DOHH2 (cell line): ENCODE measurements around the gene CDNF.

ENCODE experiments used
- H3F3A ChIP-seq: fragments of 200-600 bp; sonication (generic), shearing (Covaris generic); 2 replicates; pipeline ENCODE4 v1.6.0; 2016; ENCODE audit warnings: antibody characterized with exemption, mild to moderate bottlenecking; ENCODE audit not compliant: control insufficient read depth, insufficient read depth
- H3K27ac ChIP-seq: fragments of 200-600 bp; sonication (generic); 2 replicates; pipeline ENCODE4 v1.5.1; 2014; ENCODE audit warnings: low read depth, mild to moderate bottlenecking, low read length, moderate library complexity
- H3K27me3 ChIP-seq: fragments of 200-600 bp; sonication (generic); 2 replicates; pipeline ENCODE4 v1.6.1; 2014; ENCODE audit warnings: mild to moderate bottlenecking, low read length, mixed read lengths; ENCODE audit not compliant: control insufficient read depth
- H3K36me3 ChIP-seq: fragments of 200-600 bp; sonication (generic); 2 replicates; pipeline ENCODE4 v1.6.1; 2014; ENCODE audit warnings: mild to moderate bottlenecking, low read length, moderate library complexity, mixed read lengths; ENCODE audit not compliant: control insufficient read depth
- H3K4me1 ChIP-seq: fragments of 200-600 bp; sonication (generic); 2 replicates; pipeline ENCODE4 v1.6.1; 2014; ENCODE audit warnings: mild to moderate bottlenecking, low read length, mixed read lengths; ENCODE audit not compliant: control insufficient read depth
- H3K4me2 ChIP-seq: fragments of 200-600 bp; sonication (generic); 2 replicates; pipeline ENCODE4 v1.6.0; 2014; ENCODE audit warnings: mild to moderate bottlenecking, low read length, moderate library complexity
- H3K4me3 ChIP-seq: fragments of 200-600 bp; sonication (generic); 2 replicates; pipeline ENCODE4 v1.5.1; 2014; ENCODE audit warnings: mild to moderate bottlenecking, low read length, mixed read lengths
- H3K79me2 ChIP-seq: fragments of 200-600 bp; sonication (generic); 2 replicates; pipeline ENCODE4 v1.6.1; 2014; ENCODE audit warnings: mild to moderate bottlenecking, low read length, mixed read lengths; ENCODE audit not compliant: control insufficient read depth
- H3K9me2 ChIP-seq: fragments of 200-600 bp; sonication (generic); replicated peaks from 2 replicates; pipeline ENCODE4 v1.6.1; 2014; ENCODE audit warnings: mild to moderate bottlenecking, low read length, mixed read lengths; ENCODE audit not compliant: control insufficient read depth
- H3K9me3 ChIP-seq: fragments of 200-600 bp; sonication (generic); 2 replicates; pipeline ENCODE4 v1.6.1; 2014; ENCODE audit warnings: antibody characterized with exemption, low read length, mixed read lengths; ENCODE audit not compliant: control insufficient read depth, insufficient read depth
- H4K20me1 ChIP-seq: fragments of 200-600 bp; sonication (generic); 2 replicates; pipeline ENCODE4 v1.6.0; 2014; ENCODE audit warnings: low read depth, mild to moderate bottlenecking, antibody characterized with exemption, low read length, moderate library complexity; ENCODE audit not compliant: control insufficient read depth, insufficient read depth
- EZH2phosphoT487 ChIP-seq: fragments of 200-600 bp; sonication (generic); IDR thresholded peaks from 2 replicates; pipeline ENCODE4 v1.6.1; 2017; ENCODE audit warnings: borderline replicate concordance, mild to moderate bottlenecking, antibody characterized with exemption, low read length, moderate library complexity, mixed read lengths
- TF ChIP-seq, protein P1 (sequence below): fragments of 200-600 bp; sonication (generic); IDR thresholded peaks from one replicate; pipeline ENCODE4 v1.5.1; 2014; ENCODE audit warnings: antibody characterized with exemption, mild to moderate bottlenecking, low read depth, low read length; ENCODE audit not compliant: poor library complexity, severe bottlenecking

The CDNF gene

DNA sequence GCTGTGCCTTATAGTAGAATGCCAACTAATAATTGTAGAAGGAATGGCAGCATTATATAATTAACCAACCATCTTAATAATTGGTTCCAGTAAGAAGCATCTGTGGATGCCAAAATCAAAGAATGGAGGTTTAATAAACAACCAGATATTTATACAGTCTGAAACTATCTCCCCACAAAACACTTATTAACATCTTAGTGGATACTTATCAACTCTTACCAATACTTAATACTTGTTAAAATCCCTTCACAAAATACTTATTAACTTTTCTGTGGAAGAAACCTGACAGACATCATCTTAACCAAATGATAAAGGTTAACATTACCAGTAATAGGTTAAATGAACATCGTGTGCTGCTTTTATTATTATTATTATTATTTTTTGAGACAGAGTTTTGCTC is 34.0 kb downstream of the CDNF start:
- no peaks in the 10 kb centered on the region for H4K20me1 ChIP-seq
- H3K4me1 ChIP-seq = peaks cover 52% of the 10 kb centered on the region
- no peaks in the 10 kb centered on the region for H3K27me3 ChIP-seq
- H3K79me2 ChIP-seq = no peaks in the 10 kb centered on the region
- no peaks in the 10 kb centered on the region for H3K36me3 ChIP-seq
- no peak overlapping the region for H3K4me3 ChIP-seq
- H3K4me2 ChIP-seq = no peak overlapping the region
- H3F3A ChIP-seq = peaks cover 17% of the 10 kb centered on the region
- no peak for TF ChIP-seq EZH2phosphoT487
- TF ChIP-seq, protein P1, sequence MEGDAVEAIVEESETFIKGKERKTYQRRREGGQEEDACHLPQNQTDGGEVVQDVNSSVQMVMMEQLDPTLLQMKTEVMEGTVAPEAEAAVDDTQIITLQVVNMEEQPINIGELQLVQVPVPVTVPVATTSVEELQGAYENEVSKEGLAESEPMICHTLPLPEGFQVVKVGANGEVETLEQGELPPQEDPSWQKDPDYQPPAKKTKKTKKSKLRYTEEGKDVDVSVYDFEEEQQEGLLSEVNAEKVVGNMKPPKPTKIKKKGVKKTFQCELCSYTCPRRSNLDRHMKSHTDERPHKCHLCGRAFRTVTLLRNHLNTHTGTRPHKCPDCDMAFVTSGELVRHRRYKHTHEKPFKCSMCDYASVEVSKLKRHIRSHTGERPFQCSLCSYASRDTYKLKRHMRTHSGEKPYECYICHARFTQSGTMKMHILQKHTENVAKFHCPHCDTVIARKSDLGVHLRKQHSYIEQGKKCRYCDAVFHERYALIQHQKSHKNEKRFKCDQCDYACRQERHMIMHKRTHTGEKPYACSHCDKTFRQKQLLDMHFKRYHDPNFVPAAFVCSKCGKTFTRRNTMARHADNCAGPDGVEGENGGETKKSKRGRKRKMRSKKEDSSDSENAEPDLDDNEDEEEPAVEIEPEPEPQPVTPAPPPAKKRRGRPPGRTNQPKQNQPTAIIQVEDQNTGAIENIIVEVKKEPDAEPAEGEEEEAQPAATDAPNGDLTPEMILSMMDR = no peak
- no peaks in the 10 kb centered on the region for H3K9me2 ChIP-seq
- H3K27ac ChIP-seq = no peak overlapping the region
- H3K9me3 ChIP-seq = no peaks in the 10 kb centered on the region

DNA sequence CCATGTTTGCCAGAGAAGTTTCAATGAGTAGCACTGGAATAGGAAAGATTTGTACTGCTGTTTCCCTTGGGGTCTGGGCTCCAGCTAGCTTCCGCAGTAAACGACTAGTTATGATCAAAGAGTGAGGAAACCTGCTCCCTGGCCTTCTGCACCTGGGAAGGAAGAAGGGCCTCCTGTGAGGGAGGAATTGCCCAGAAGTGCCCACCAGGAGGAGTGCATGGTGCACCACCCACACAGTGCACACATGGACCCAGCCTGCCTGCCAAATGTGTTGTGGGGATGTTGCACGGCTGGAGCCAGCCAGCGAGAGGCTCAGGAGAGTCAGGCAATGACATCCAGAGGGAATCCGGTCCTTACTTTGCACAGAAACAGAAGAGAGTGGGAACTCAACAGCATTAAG is 36.1 kb downstream of the CDNF start:
- peaks cover 31% of the 10 kb centered on the region for H3F3A ChIP-seq
- H3K27ac ChIP-seq = no peak overlapping the region
- no peaks in the 10 kb centered on the region for H3K79me2 ChIP-seq
- H3K9me3 ChIP-seq = no peaks in the 10 kb centered on the region
- H3K27me3 ChIP-seq = no peaks in the 10 kb centered on the region
- TF ChIP-seq EZH2phosphoT487 = no peak
- TF ChIP-seq, protein P1 = peak; percentile 8
- H3K4me2 ChIP-seq = no peak overlapping the region
- no peak overlapping the region for H3K4me3 ChIP-seq
- no peaks in the 10 kb centered on the region for H4K20me1 ChIP-seq
- no peaks in the 10 kb centered on the region for H3K36me3 ChIP-seq
- H3K4me1 ChIP-seq = peaks cover 67% of the 10 kb centered on the region
- no peaks in the 10 kb centered on the region for H3K9me2 ChIP-seq

DNA sequence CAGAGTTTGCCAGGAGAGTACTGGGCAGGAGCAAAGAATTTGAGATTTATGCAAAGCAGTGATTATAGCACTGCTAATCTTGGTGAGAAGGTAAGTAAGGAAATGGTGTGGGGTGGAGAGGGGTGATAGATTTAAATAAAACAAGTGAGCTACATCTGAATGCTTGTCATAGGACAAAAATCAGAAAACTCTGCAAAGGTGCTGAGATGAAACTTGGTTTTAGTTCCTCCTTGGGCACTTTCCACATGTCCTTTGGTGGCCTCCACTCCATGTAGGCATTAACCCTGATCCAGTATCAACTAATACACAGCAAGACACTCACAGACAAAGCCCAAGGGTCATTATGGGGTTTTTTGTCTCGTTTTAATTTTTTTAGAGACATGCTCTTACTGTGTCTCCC is 37.4 kb downstream of the CDNF start:
- no peaks in the 10 kb centered on the region for H3K27me3 ChIP-seq
- H3K4me2 ChIP-seq = peak overlapping the region; percentile 71
- peak overlapping the region; percentile 47 for H3K4me3 ChIP-seq
- peak overlapping the region; percentile 76 for H3K27ac ChIP-seq
- H3K9me2 ChIP-seq = no peaks in the 10 kb centered on the region
- H3K4me1 ChIP-seq = peaks cover 79% of the 10 kb centered on the region
- no peaks in the 10 kb centered on the region for H3K79me2 ChIP-seq
- H3K9me3 ChIP-seq = no peaks in the 10 kb centered on the region
- H3F3A ChIP-seq = peaks cover 33% of the 10 kb centered on the region
- H3K36me3 ChIP-seq = no peaks in the 10 kb centered on the region
- H4K20me1 ChIP-seq = no peaks in the 10 kb centered on the region
- TF ChIP-seq, protein P1 = no peak
- no peak for TF ChIP-seq EZH2phosphoT487

DNA sequence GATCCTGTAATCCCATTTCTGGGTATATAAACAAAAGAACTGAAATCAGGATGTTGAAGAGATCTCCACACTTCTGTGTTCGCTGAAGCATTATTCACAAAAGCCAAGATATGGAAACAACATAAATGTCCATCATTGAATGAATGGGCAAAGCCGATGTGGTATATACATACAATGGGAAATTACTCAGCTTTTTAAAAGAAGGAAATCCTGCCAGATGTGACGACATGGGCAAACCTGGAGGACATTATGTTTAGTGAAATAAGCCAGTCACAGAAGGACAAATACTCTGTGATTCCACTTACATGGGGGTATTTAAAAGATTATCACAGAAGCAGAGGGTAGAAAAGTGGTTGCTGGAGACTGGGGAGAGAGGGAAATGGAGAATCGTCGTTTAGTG is 39.2 kb downstream of the CDNF start:
- no peaks in the 10 kb centered on the region for H3K36me3 ChIP-seq
- no peaks in the 10 kb centered on the region for H3K9me2 ChIP-seq
- H3K9me3 ChIP-seq = no peaks in the 10 kb centered on the region
- no peaks in the 10 kb centered on the region for H3K79me2 ChIP-seq
- no peaks in the 10 kb centered on the region for H3K27me3 ChIP-seq
- H3K4me1 ChIP-seq = peaks cover 85% of the 10 kb centered on the region
- peak overlapping the region; percentile 51 for H3K4me3 ChIP-seq
- H4K20me1 ChIP-seq = no peaks in the 10 kb centered on the region
- no peak for TF ChIP-seq EZH2phosphoT487
- TF ChIP-seq, protein P1 = no peak
- peak overlapping the region; percentile 76 for H3K27ac ChIP-seq
- H3K4me2 ChIP-seq = peak overlapping the region; percentile 71
- H3F3A ChIP-seq = peaks cover 33% of the 10 kb centered on the region
